Colonic mucosa (tissue), 4 donors: ENCODE data around the gene LSP1. TPM values are rescaled to one million over a fixed set of nuclear protein-coding genes. Genes with fewer than 3 reads are reported as not detected.

Source experiments
- DNase-seq: peaks from one replicate; pipeline ENCODE4 v3.0.0-alpha.2; 2020
- H3K27ac ChIP-seq: fragments of 200-600 bp; one replicate; pipeline ENCODE4 v1.8.0; 2021
- H3K27me3 ChIP-seq: fragments of 200-600 bp; one replicate; pipeline ENCODE4 v1.8.0; 2021
- H3K36me3 ChIP-seq: fragments of 200-600 bp; one replicate; pipeline ENCODE4 v1.8.0; 2021
- H3K4me1 ChIP-seq: fragments of 200-600 bp; one replicate; pipeline ENCODE4 v1.8.0; 2021; ENCODE audit warnings: mild to moderate bottlenecking
- H3K4me3 ChIP-seq: fragments of 200-600 bp; one replicate; pipeline ENCODE4 v1.8.0; 2021
- H3K9ac ChIP-seq, 2 donors: one replicate each; pipeline ENCODE4 v1.7.0; 2013; ENCODE audit warnings: control low read depth in 2 of 2, low read depth in 2 of 2, low read length in 2 of 2
- H3K9me3 ChIP-seq: fragments of 200-600 bp; one replicate; pipeline ENCODE4 v1.8.0; 2021
- CTCF ChIP-seq: fragments of 200-600 bp; IDR thresholded peaks from one replicate; pipeline ENCODE4 v1.8.0; 2022; ENCODE audit warnings: antibody characterized with exemption, mild to moderate bottlenecking
- intact Hi-C: fragments of 100-400 bp; cut with DNase I; formaldehyde crosslinking; loops from one replicate; pipeline ENCODE4 v1.14.1; 2022
- total RNA-seq, 2 donors: library from RNA; stranded (reverse); fragmentation: NEBNext Ultra II Directional in 1 of 2; extraction: Animal tissue kit (Norgen Biotek cat#: 25700) in 1 of 2; gene quantifications; one replicate each; pipeline ENCODE4 v1.2.1, GENCODE V29; 2021
- donor health status: healthy.
- donor health status: DM: no; HTN: no; CAD: no.
- donor health status: DM: no; HTN: no; CAD: no.

LSP1 gene
- total RNA-seq, 2 donors from 2014 or later: 18.9 to 23.0 TPM

GRCh38 chr11:1821562-1821961 is 31.3 kb upstream of the LSP1 start:
- no peak overlapping the region for H3K4me3 ChIP-seq
- intact Hi-C loops: no loop called here
- no peaks in the 10 kb centered on the region for H3K9me3 ChIP-seq
- no peaks in the 10 kb centered on the region for H3K27me3 ChIP-seq
- no peak for TF ChIP-seq CTCF
- peaks cover 3% of the 10 kb centered on the region for H3K4me1 ChIP-seq
- no peak for DNase-seq
- no peaks in the 10 kb centered on the region for H3K36me3 ChIP-seq
- no peak overlapping the region for H3K27ac ChIP-seq
- no peak overlapping the region for H3K9ac ChIP-seq

- DNase-seq: no peak
- Histone ChIP-seq H3K9me3 (no peaks in the 10 kb centered on the region), H3K9ac (no peak overlapping the region), H3K36me3 (no peaks in the 10 kb centered on the region), H3K27me3 (no peaks in the 10 kb centered on the region), H3K4me3 (no peak overlapping the region), H3K4me1 (peaks cover 9% of the 10 kb centered on the region), H3K27ac (no peak overlapping the region)
- TF ChIP-seq CTCF: no peak
- intact Hi-C loops: no loop called here
These were observed 30.1 kb upstream of the LSP1 start for GRCh38 chr11:1822648-1823375.

- Histone ChIP-seq H3K9me3 (no peaks in the 10 kb centered on the region), H3K27ac (no peak overlapping the region), H3K36me3 (no peaks in the 10 kb centered on the region), H3K4me3 (no peak overlapping the region), H3K27me3 (no peaks in the 10 kb centered on the region), H3K9ac (no peak overlapping the region), H3K4me1 (peaks cover 9% of the 10 kb centered on the region)
- no peak for TF ChIP-seq CTCF
- intact Hi-C loops: no loop called here
- DNase-seq: no peak
These were observed 29.3 kb upstream of the LSP1 start for GRCh38 chr11:1823376-1824220.

GRCh38 chr11:1824221-1825038 is 28.5 kb upstream of the LSP1 start:
- intact Hi-C loops: no loop called here
- Histone ChIP-seq H3K9ac (no peak overlapping the region), H3K36me3 (no peaks in the 10 kb centered on the region), H3K27me3 (no peaks in the 10 kb centered on the region), H3K4me1 (peaks cover 9% of the 10 kb centered on the region), H3K4me3 (no peak overlapping the region), H3K27ac (no peak overlapping the region), H3K9me3 (no peaks in the 10 kb centered on the region)
- TF ChIP-seq CTCF: no peak
- no peak for DNase-seq

GRCh38 chr11:1825039-1825740 is 27.7 kb upstream of the LSP1 start:
- H3K4me1 ChIP-seq: peaks cover 9% of the 10 kb centered on the region
- no peak overlapping the region for H3K4me3 ChIP-seq
- no peaks in the 10 kb centered on the region for H3K36me3 ChIP-seq
- no peak overlapping the region for H3K9ac ChIP-seq
- H3K27me3 ChIP-seq: no peaks in the 10 kb centered on the region
- H3K27ac ChIP-seq: no peak overlapping the region
- H3K9me3 ChIP-seq: no peaks in the 10 kb centered on the region
- intact Hi-C loops: no loop called here
- peak; percentile 58 for DNase-seq
- TF ChIP-seq CTCF: peak; percentile 33
